GM23248 (cell line): Measurements from ENCODE around the gene GUCY1B1. TPM values are rescaled to one million over a fixed set of nuclear protein-coding genes. Genes with fewer than 3 reads are reported as not detected.

Experiments
- DNase-seq: peaks from one replicate; pipeline ENCODE4 v3.0.0-alpha.2; 2015
- H2AFZ ChIP-seq: fragments of 200-600 bp; sonication (generic); 2 replicates; pipeline ENCODE4 v1.6.1; 2016; ENCODE audit warnings: antibody characterized with exemption
- H3F3A ChIP-seq: fragments of 200-600 bp; sonication (generic); 2 replicates; pipeline ENCODE4 v1.6.1; 2016; ENCODE audit warnings: mild to moderate bottlenecking, antibody characterized with exemption, mixed run types; ENCODE audit not compliant: insufficient read depth
- H3K27ac ChIP-seq: fragments of 200-600 bp; sonication (generic); 2 replicates; pipeline ENCODE4 v1.5.1; 2016; ENCODE audit warnings: mild to moderate bottlenecking
- H3K27me3 ChIP-seq: fragments of 200-600 bp; sonication (generic); replicated peaks from 2 replicates; pipeline ENCODE4 v1.6.1; 2016; ENCODE audit warnings: mild to moderate bottlenecking; ENCODE audit not compliant: insufficient read depth
- H3K36me3 ChIP-seq: fragments of 200-600 bp; sonication (generic); 2 replicates; pipeline ENCODE4 v1.6.1; 2016; ENCODE audit warnings: low read depth, mild to moderate bottlenecking
- H3K4me1 ChIP-seq: fragments of 200-600 bp; sonication (generic); 2 replicates; pipeline ENCODE4 v1.6.1; 2016; ENCODE audit warnings: mild to moderate bottlenecking; ENCODE audit not compliant: insufficient read depth
- H3K4me2 ChIP-seq: fragments of 200-600 bp; sonication (generic); one replicate; pipeline ENCODE4 v1.6.1; 2016; ENCODE audit warnings: mild to moderate bottlenecking; ENCODE audit not compliant: unreplicated experiment
- H3K4me3 ChIP-seq: fragments of 200-600 bp; sonication (generic); 2 replicates; pipeline ENCODE4 v1.5.1; 2016; ENCODE audit warnings: mild to moderate bottlenecking
- H3K79me2 ChIP-seq: fragments of 200-600 bp; sonication (generic); 2 replicates; pipeline ENCODE4 v1.6.1; 2016; ENCODE audit warnings: mild to moderate bottlenecking; ENCODE audit not compliant: insufficient read depth
- H3K9ac ChIP-seq: fragments of 200-600 bp; sonication (generic); 2 replicates; pipeline ENCODE4 v1.6.1; 2016; ENCODE audit warnings: mild to moderate bottlenecking
- H3K9me2 ChIP-seq: fragments of 200-600 bp; sonication (generic); 2 replicates; pipeline ENCODE4 v1.6.1; 2016; ENCODE audit warnings: mixed run types, mild to moderate bottlenecking, moderate library complexity; ENCODE audit not compliant: insufficient read depth
- H3K9me3 ChIP-seq: fragments of 200-600 bp; sonication (generic); one replicate; pipeline ENCODE4 v1.6.1; 2017; ENCODE audit warnings: low read depth
- H4K20me1 ChIP-seq: fragments of 200-600 bp; sonication (generic); 2 replicates; pipeline ENCODE4 v1.6.0; 2016; ENCODE audit not compliant: insufficient read depth
- EZH2 ChIP-seq: fragments of 200-600 bp; sonication (generic); IDR thresholded peaks from 2 replicates; pipeline ENCODE4 v1.6.1; 2018; ENCODE audit warnings: antibody characterized with exemption, mild to moderate bottlenecking; ENCODE audit not compliant: insufficient read depth, poor library complexity, severe bottlenecking
- EZH2phosphoT487 ChIP-seq: fragments of 200-600 bp; sonication (generic); IDR thresholded peaks from 2 replicates; pipeline ENCODE4 v1.6.1; 2018; ENCODE audit warnings: antibody characterized with exemption, moderate library complexity, mild to moderate bottlenecking, low read depth; ENCODE audit not compliant: insufficient read depth
- WGBS, 2 experiments: methylation state at CpG; one replicate each; pipeline ENCODE4 v1.1.6; 2015 to 2017; ENCODE audit warnings: low lambda C conversion rate in 2 of 2, low coverage in 1 of 2; ENCODE audit errors: missing lambda C conversion rate in 2 of 2; 5-methylcytosine and 5-hydroxymethylcytosine counted together
- in situ Hi-C: fragments of 300-500 bp; cut with MboI; formaldehyde crosslinking; loops from 2 replicates; pipeline ENCODE4 v1.15.0; 2020
- polyA plus RNA-seq: library from polyadenylated mRNA; unstranded; fragments of >200 nt; fragmentation: Nextera tagmentation; extraction: Ambion mirVana; gene quantifications from 2 replicates; pipeline ENCODE4 v1.2.1, GENCODE V29; 2016
- total RNA-seq: library from RNA; depleted of rRNA; stranded (reverse); fragments of >200 nt; shearing (Covaris generic); gene quantifications from 2 replicates; pipeline ENCODE4 v1.2.3, GENCODE V29; 2014

GUCY1B1 gene
- total and polyA plus RNA-seq, 2 experiments from 2014 or later, result 0.56 to 2.1 TPM

- Histone ChIP-seq H3K9ac (no peak overlapping the region), H3K79me2 (no peaks in the 10 kb centered on the region), H3K9me2 (no peaks in the 10 kb centered on the region), H3F3A (no peaks in the 10 kb centered on the region), H3K9me3 (no peaks in the 10 kb centered on the region), H3K4me1 (no peaks in the 10 kb centered on the region), H2AFZ (no peak overlapping the region), H3K4me3 (no peak overlapping the region), H3K36me3 (no peaks in the 10 kb centered on the region), H3K27ac (no peak overlapping the region), H4K20me1 (no peaks in the 10 kb centered on the region), H3K27me3 (no peaks in the 10 kb centered on the region), H3K4me2 (no peak overlapping the region)
- WGBS, 2 experiments, result 52 to 59% methylated on average over 4 of the region's 4 CpGs
- DNase-seq, result no peak
- TF ChIP-seq EZH2 (no peak), EZH2phosphoT487 (no peak)
- in situ Hi-C loops, result no loop called here
These were observed 62.2 kb downstream of the GUCY1B1 start for GRCh38 chr4:155820887-155821518.

DNA sequence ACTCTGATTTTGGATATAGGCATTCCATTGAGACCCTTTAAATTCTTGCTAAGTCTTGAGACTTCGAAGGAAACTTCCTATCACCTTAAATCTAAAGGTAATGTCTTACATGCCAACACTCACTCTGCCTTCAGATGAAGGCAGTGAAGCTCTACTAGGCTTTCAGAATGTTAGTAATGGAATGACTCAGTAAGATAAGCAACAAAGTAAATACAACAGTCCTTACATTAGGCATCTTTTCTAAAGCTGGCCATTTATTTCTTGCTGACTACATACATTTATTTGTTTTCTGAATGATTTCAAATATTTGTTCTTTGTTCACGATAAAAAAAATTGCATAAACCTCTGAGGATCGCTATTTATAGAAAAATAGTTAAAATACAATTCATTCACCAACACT, 63.8 kb downstream of the GUCY1B1 start:
- H3K27ac ChIP-seq, result no peak overlapping the region
- DNase-seq, result no peak
- in situ Hi-C loops, result no loop called here
- TF ChIP-seq EZH2, result no peak
- no peak for TF ChIP-seq EZH2phosphoT487
- 61 to 76% methylated on average over 3 of the region's 3 CpGs for WGBS, 2 experiments
- no peak overlapping the region for H2AFZ ChIP-seq
- no peaks in the 10 kb centered on the region for H3K9me2 ChIP-seq
- H3K27me3 ChIP-seq, result no peaks in the 10 kb centered on the region
- H3K36me3 ChIP-seq, result no peaks in the 10 kb centered on the region
- no peaks in the 10 kb centered on the region for H3K4me1 ChIP-seq
- H3F3A ChIP-seq, result no peaks in the 10 kb centered on the region
- H3K9ac ChIP-seq, result no peak overlapping the region
- H3K79me2 ChIP-seq, result no peaks in the 10 kb centered on the region
- no peaks in the 10 kb centered on the region for H3K9me3 ChIP-seq
- no peak overlapping the region for H3K4me2 ChIP-seq
- no peaks in the 10 kb centered on the region for H4K20me1 ChIP-seq
- H3K4me3 ChIP-seq, result no peak overlapping the region

- Histone ChIP-seq H3K4me1 (no peaks in the 10 kb centered on the region), H3K27me3 (no peaks in the 10 kb centered on the region), H3K9me3 (no peaks in the 10 kb centered on the region), H3K4me3 (no peak overlapping the region), H2AFZ (no peak overlapping the region), H3K79me2 (no peaks in the 10 kb centered on the region), H3K4me2 (no peak overlapping the region), H3F3A (no peaks in the 10 kb centered on the region), H4K20me1 (no peaks in the 10 kb centered on the region), H3K9me2 (no peaks in the 10 kb centered on the region), H3K9ac (no peak overlapping the region), H3K36me3 (no peaks in the 10 kb centered on the region), H3K27ac (no peak overlapping the region)
- in situ Hi-C loops, result no loop called here
- no peak for TF ChIP-seq EZH2phosphoT487
- 58 to 63% methylated on average over 3 of the region's 3 CpGs for WGBS, 2 experiments
- no peak for DNase-seq
These were observed 69.8 kb downstream of the GUCY1B1 start for GRCh38 chr4:155828628-155829027.

DNA sequence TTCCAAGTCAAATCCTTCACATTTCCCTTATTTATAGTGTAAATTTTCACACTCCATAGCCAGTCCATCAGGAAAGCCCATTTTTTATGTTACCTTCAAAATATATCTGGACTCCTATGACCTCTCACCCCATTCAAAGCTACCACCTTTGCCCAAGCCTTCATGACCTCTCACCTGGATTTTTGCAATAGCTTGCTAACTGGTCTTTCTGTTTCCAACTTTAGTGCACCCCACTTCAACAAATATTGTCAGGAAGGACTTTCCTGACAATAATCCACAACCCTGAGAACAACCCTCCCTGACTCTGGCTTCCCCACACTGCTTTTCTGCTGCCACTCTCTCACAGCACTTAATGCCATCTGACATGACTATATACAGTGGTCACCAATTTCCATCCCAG, 73.8 kb downstream of the GUCY1B1 start:
- no peaks in the 10 kb centered on the region for H3K9me3 ChIP-seq
- in situ Hi-C loops, result no loop called here
- no peaks in the 10 kb centered on the region for H3K36me3 ChIP-seq
- H3F3A ChIP-seq, result no peaks in the 10 kb centered on the region
- H2AFZ ChIP-seq, result no peak overlapping the region
- no peaks in the 10 kb centered on the region for H3K4me1 ChIP-seq
- no peaks in the 10 kb centered on the region for H3K27me3 ChIP-seq
- no peaks in the 10 kb centered on the region for H3K79me2 ChIP-seq
- no peak overlapping the region for H3K4me3 ChIP-seq
- no peaks in the 10 kb centered on the region for H3K9me2 ChIP-seq
- H3K4me2 ChIP-seq, result no peak overlapping the region
- H3K9ac ChIP-seq, result no peak overlapping the region
- no peaks in the 10 kb centered on the region for H4K20me1 ChIP-seq
- no peak overlapping the region for H3K27ac ChIP-seq
- TF ChIP-seq EZH2 (no peak), EZH2phosphoT487 (no peak)
- DNase-seq, result no peak
